GM18508 (cell line): ENCODE measurements around the gene HAUS2.
"Not testable (repeated sequence)": the region's sequence is repeated elsewhere in the genome, so short reads cannot be mapped to it uniquely, and the experiment has no call there.

ENCODE experiments used
- ATAC-seq: cut with Tn5 transposase; IDR thresholded peaks from one replicate; pipeline ENCODE4 v1.9.1; 2021; ENCODE audit warnings: moderate number of reproducible peaks; ENCODE audit not compliant: insufficient read depth, unreplicated experiment

The HAUS2 gene

GRCh38 chr15:42548249-42549031 lies at the start of gene HAUS2, which contains the start of gene LRRC57:
HAUS2 (plus strand) TSS chr15:42548838; CDS start chr15:42548873, 35 bp downstream.
LRRC57 (minus strand) TSS chr15:42548793; CDS start chr15:42548434, 359 bp downstream.
- ATAC-seq, result no peak

GRCh38 chr15:42499858-42500609 lies 48.6 kb upstream of the HAUS2 start:
- no peak for ATAC-seq

- no peak for ATAC-seq
Measured at GRCh38 chr15:42502477-42502876, 46.2 kb upstream of the HAUS2 start.

- no peak for ATAC-seq
Measured at GRCh38 chr15:42503825-42504224, 44.8 kb upstream of the HAUS2 start.

GRCh38 chr15:42504631-42505030 lies 44.0 kb upstream of the HAUS2 start:
- no peak for ATAC-seq

GRCh38 chr15:42507514-42507913 lies 41.1 kb upstream of the HAUS2 start:
- no peak for ATAC-seq

GRCh38 chr15:42508263-42508690 lies 40.4 kb upstream of the HAUS2 start:
- ATAC-seq, result no peak

GRCh38 chr15:42510258-42511006 lies 38.2 kb upstream of the HAUS2 start:
- no peak for ATAC-seq

GRCh38 chr15:42511007-42511391 lies 37.6 kb upstream of the HAUS2 start:
- ATAC-seq, result no peak

- ATAC-seq, result no peak
Measured at GRCh38 chr15:42523331-42523730, 25.3 kb upstream of the HAUS2 start.

- ATAC-seq, result no peak
Measured at GRCh38 chr15:42528970-42529369, 19.7 kb upstream of the HAUS2 start.

GRCh38 chr15:42533246-42533645 lies 15.4 kb upstream of the HAUS2 start:
- no peak for ATAC-seq

GRCh38 chr15:42544853-42545629 lies 3.6 kb upstream of the HAUS2 start:
- no peak for ATAC-seq

GRCh38 chr15:42547918-42548248 lies 755 bp upstream of the HAUS2 start:
- no peak for ATAC-seq

GRCh38 chr15:42549032-42549491 lies 424 bp downstream of the HAUS2 start:
- ATAC-seq, result no peak

- no peak for ATAC-seq
Measured at GRCh38 chr15:42549741-42550392, 1.2 kb downstream of the HAUS2 start.

GRCh38 chr15:42553554-42553953 lies 4.9 kb downstream of the HAUS2 start:
- no peak for ATAC-seq

- not testable (repeated sequence) for ATAC-seq
Measured at GRCh38 chr15:42556550-42557207, 8.0 kb downstream of the HAUS2 start.

- no peak for ATAC-seq
Measured at GRCh38 chr15:42558739-42559138, 10.1 kb downstream of the HAUS2 start.
